ENCODE data around the gene TTN.
A peak's percentile ranks its signal among the peaks of the same experiment; 100 is the strongest.

Gene TTN

GRCh38 chr2:178499640-178500039 is 307.6 kb downstream of the TTN start:
- Histone ChIP-seq H3K4me1 (ENCODE audit: low read length) (peaks cover 16% of the 10 kb centered on the region), H3K4me3 (ENCODE audit: low read length) (no peak overlapping the region), H3K4me2 (ENCODE audit: low read depth, low read length) (no peak overlapping the region), H3K79me2 (ENCODE audit: low read length) (no peaks in the 10 kb centered on the region), H3F3A (ENCODE audit: insufficient read depth, low read length) (no peaks in the 10 kb centered on the region), H4K20me1 (ENCODE audit: insufficient read depth, low read length) (no peaks in the 10 kb centered on the region; the same call in 1 of the 2 replicates), H3K9ac (ENCODE audit: low read length) (no peak overlapping the region), H3K9me3 (replicated peaks; ENCODE audit: insufficient read depth, low read length) (no peaks in the 10 kb centered on the region), H3K36me3 (replicated peaks; ENCODE audit: insufficient read depth, low read length) (peaks cover 17% of the 10 kb centered on the region), H2AFZ (ENCODE audit: low read length) (no peak overlapping the region), H3K27ac (ENCODE audit: low read length) (no peak overlapping the region), H3K27me3 (replicated peaks; ENCODE audit: insufficient read depth, low read length) (no peaks in the 10 kb centered on the region), H3K9me2 (replicated peaks; ENCODE audit: insufficient read depth, low read length) (no peaks in the 10 kb centered on the region)
- no peak for DNase-seq
- TF ChIP-seq EZH2 (optimal IDR thresholded peaks at IDR 0.05; ENCODE audit: low read depth, low read length): no peak
- TF ChIP-seq CTCF (IDR thresholded peaks at IDR 0.05; ENCODE audit: low read length): no peak

GRCh38 chr2:178498137-178498536 is 309.1 kb downstream of the TTN start:
- Histone ChIP-seq H3K9me3 (replicated peaks; ENCODE audit: insufficient read depth, low read length) (no peaks in the 10 kb centered on the region), H3K79me2 (ENCODE audit: low read length) (no peaks in the 10 kb centered on the region), H3K36me3 (replicated peaks; ENCODE audit: insufficient read depth, low read length) (peaks cover 24% of the 10 kb centered on the region), H3K4me1 (ENCODE audit: low read length) (peaks cover 19% of the 10 kb centered on the region), H3K27me3 (replicated peaks; ENCODE audit: insufficient read depth, low read length) (no peaks in the 10 kb centered on the region), H3F3A (ENCODE audit: insufficient read depth, low read length) (no peaks in the 10 kb centered on the region), H2AFZ (ENCODE audit: low read length) (no peak overlapping the region), H3K9ac (ENCODE audit: low read length) (no peak overlapping the region), H3K9me2 (replicated peaks; ENCODE audit: insufficient read depth, low read length) (no peaks in the 10 kb centered on the region), H3K4me2 (ENCODE audit: low read depth, low read length) (no peak overlapping the region), H3K27ac (ENCODE audit: low read length) (no peak overlapping the region), H3K4me3 (ENCODE audit: low read length) (no peak overlapping the region), H4K20me1 (ENCODE audit: insufficient read depth, low read length) (no peaks in the 10 kb centered on the region; the same call in 1 of the 2 replicates)
- no peak for TF ChIP-seq CTCF (IDR thresholded peaks at IDR 0.05; ENCODE audit: low read length)
- DNase-seq: peak; percentile 31

GRCh38 chr2:178496049-178496448 is 311.2 kb downstream of the TTN start:
- Histone ChIP-seq H3K36me3 (replicated peaks; ENCODE audit: insufficient read depth, low read length) (peaks cover 12% of the 10 kb centered on the region; the same call in 1 of the 2 replicates), H3K79me2 (ENCODE audit: low read length) (no peaks in the 10 kb centered on the region), H3K4me2 (ENCODE audit: low read depth, low read length) (peak overlapping the region; percentile 28; the same call in 1 of the 2 replicates), H2AFZ (ENCODE audit: low read length) (no peak overlapping the region), H3K9ac (ENCODE audit: low read length) (no peak overlapping the region), H3K27ac (ENCODE audit: low read length) (0 out of 2 replicates have a peak overlapping the region, but pooled peaks have one; percentile 9), H3K9me2 (replicated peaks; ENCODE audit: insufficient read depth, low read length) (no peaks in the 10 kb centered on the region), H3F3A (ENCODE audit: insufficient read depth, low read length) (no peaks in the 10 kb centered on the region), H4K20me1 (ENCODE audit: insufficient read depth, low read length) (no peaks in the 10 kb centered on the region; the same call in 1 of the 2 replicates), H3K4me3 (ENCODE audit: low read length) (no peak overlapping the region), H3K4me1 (ENCODE audit: low read length) (peaks cover 19% of the 10 kb centered on the region), H3K9me3 (replicated peaks; ENCODE audit: insufficient read depth, low read length) (no peaks in the 10 kb centered on the region), H3K27me3 (replicated peaks; ENCODE audit: insufficient read depth, low read length) (no peaks in the 10 kb centered on the region)
- no peak for TF ChIP-seq EZH2phosphoT487 (IDR thresholded peaks at IDR 0.05; ENCODE audit: low read length)
- TF ChIP-seq EZH2 (optimal IDR thresholded peaks at IDR 0.05; ENCODE audit: low read depth, low read length): no peak
- TF ChIP-seq CTCF (IDR thresholded peaks at IDR 0.05; ENCODE audit: low read length): no peak
- DNase-seq: no peak
